Osteoblast (primary cell): ENCODE measurements around the gene ATG4B. TPM values are rescaled to one million over a fixed set of nuclear protein-coding genes. Genes with fewer than 3 reads are reported as not detected.

Experiments
- DNase-seq: peaks from one replicate; pipeline ENCODE4 v3.0.0; 2011; ENCODE audit warnings: low spot score, mixed read lengths; ENCODE audit not compliant: insufficient read length; ENCODE audit errors: missing footprints
- H2AFZ ChIP-seq: 2 replicates; pipeline ENCODE4 v1.6.0; 2011; ENCODE audit warnings: mild to moderate bottlenecking, low read length
- H3K27ac ChIP-seq: 2 replicates; pipeline ENCODE4 v1.5.1; 2011; ENCODE audit warnings: mild to moderate bottlenecking, low read depth, low read length, moderate library complexity
- H3K27me3 ChIP-seq: 2 replicates; pipeline ENCODE4 v1.6.0; 2012; ENCODE audit warnings: mild to moderate bottlenecking, control low read depth, inconsistent platforms, low read length, moderate library complexity; ENCODE audit not compliant: insufficient read depth
- H3K36me3 ChIP-seq: 2 replicates; pipeline ENCODE4 v1.5.1; 2011; ENCODE audit warnings: mild to moderate bottlenecking, low read length, control low read depth, moderate library complexity; ENCODE audit not compliant: insufficient read depth
- H3K4me1 ChIP-seq: 2 replicates; pipeline ENCODE4 v1.5.1; 2011; ENCODE audit warnings: mild to moderate bottlenecking, low read length, control low read depth, moderate library complexity; ENCODE audit not compliant: insufficient read depth
- H3K4me2 ChIP-seq: 2 replicates; pipeline ENCODE4 v1.6.0; 2011; ENCODE audit warnings: mild to moderate bottlenecking, low read length; ENCODE audit not compliant: insufficient read depth
- H3K4me3 ChIP-seq: fragments of 200-600 bp; sonication (generic); 3 replicates; pipeline ENCODE4 v1.5.1; 2012; ENCODE audit warnings: mild to moderate bottlenecking, low read length, inconsistent platforms; ENCODE audit not compliant: insufficient read depth
- H3K79me2 ChIP-seq: 2 replicates; pipeline ENCODE4 v1.6.0; 2012; ENCODE audit warnings: mild to moderate bottlenecking, low read length, control low read depth, inconsistent platforms; ENCODE audit not compliant: insufficient read depth
- H3K9me3 ChIP-seq: 2 replicates; pipeline ENCODE4 v1.5.1; 2011; ENCODE audit warnings: low read depth, low read length, control low read depth
- H4K20me1 ChIP-seq: 2 replicates; pipeline ENCODE4 v1.6.0; 2012; ENCODE audit warnings: mild to moderate bottlenecking, low read length, control low read depth; ENCODE audit not compliant: insufficient read depth
- total RNA-seq: library from RNA; depleted of rRNA; stranded (reverse); fragments of >200 nt; gene quantifications from 2 replicates; pipeline ENCODE4 v1.2.3, GENCODE V29; 2012
- TF ChIP-seq, protein P1 (sequence below): IDR thresholded peaks from 2 replicates; pipeline ENCODE4 v1.5.1; 2011; ENCODE audit warnings: mild to moderate bottlenecking, low read depth, low read length, moderate library complexity; ENCODE audit errors: extremely low read depth

The ATG4B gene
- total RNA-seq, 1 donor, result 42.7 TPM

DNA sequence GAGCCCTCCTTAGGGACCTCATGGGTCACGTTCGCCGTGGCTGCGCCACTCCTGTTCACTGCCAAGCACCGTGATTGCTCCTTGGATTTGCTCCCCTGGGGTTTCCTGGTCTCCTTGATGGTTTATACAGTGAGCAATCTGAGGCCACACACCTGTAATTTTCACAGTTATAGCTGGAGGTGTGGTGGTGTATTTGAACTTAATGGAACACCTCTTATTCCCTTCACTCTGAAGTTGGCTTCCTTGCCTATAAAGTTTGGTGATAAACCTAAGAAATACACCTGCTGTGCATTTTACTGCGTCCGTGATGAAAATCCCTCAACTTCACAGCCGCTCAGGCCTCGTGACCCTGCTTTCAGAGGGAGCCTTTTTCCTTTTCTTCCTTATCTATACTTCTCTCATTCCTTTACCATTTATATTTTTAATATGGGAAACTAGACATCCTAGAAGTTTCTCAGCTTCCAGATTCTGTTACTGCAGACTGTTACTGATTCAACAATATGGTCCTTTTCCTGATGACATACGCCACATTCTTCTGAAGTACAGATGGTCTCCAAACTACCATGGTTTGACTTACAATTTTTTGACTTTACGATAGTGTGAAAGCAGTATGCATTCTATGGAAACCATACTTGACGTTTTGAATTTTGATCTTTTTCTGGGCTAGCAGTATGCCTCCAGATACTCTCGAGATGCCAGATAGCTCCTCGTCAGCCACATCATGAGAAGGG is 8.6 kb downstream of the ATG4B start:
- TF ChIP-seq, protein P1, sequence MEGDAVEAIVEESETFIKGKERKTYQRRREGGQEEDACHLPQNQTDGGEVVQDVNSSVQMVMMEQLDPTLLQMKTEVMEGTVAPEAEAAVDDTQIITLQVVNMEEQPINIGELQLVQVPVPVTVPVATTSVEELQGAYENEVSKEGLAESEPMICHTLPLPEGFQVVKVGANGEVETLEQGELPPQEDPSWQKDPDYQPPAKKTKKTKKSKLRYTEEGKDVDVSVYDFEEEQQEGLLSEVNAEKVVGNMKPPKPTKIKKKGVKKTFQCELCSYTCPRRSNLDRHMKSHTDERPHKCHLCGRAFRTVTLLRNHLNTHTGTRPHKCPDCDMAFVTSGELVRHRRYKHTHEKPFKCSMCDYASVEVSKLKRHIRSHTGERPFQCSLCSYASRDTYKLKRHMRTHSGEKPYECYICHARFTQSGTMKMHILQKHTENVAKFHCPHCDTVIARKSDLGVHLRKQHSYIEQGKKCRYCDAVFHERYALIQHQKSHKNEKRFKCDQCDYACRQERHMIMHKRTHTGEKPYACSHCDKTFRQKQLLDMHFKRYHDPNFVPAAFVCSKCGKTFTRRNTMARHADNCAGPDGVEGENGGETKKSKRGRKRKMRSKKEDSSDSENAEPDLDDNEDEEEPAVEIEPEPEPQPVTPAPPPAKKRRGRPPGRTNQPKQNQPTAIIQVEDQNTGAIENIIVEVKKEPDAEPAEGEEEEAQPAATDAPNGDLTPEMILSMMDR, result no peak

DNA sequence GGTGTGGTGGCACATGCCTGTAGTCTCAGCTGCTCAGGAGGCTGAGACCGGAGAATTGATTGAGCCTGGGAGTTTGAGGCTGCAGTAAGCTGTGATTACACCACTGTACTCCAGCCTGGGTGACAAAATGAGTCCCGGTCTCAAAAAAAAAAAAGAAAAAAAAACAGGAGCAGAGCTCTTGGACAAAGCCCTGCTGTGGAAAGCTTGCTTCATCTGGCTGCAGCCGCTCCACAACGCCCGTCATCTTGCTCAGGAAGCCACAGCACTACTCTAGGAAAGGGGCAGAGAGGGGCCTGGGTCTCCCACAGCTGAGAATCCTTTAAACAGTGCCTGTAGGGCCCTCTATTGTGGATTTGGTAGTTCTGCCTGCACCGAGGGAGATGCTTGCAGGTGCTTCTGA is 11.0 kb downstream of the ATG4B start:
- DNase-seq, result no peak
- no peaks in the 10 kb centered on the region for H3K27me3 ChIP-seq
- TF ChIP-seq, protein P1, result no peak
- H3K4me1 ChIP-seq, result no peaks in the 10 kb centered on the region
- peaks cover 70% of the 10 kb centered on the region for H4K20me1 ChIP-seq
- H2AFZ ChIP-seq, result no peak overlapping the region
- no peak overlapping the region for H3K27ac ChIP-seq
- no peak overlapping the region for H3K4me3 ChIP-seq
- H3K4me2 ChIP-seq, result no peak overlapping the region
- peaks cover 38% of the 10 kb centered on the region for H3K36me3 ChIP-seq
- H3K9me3 ChIP-seq, result no peaks in the 10 kb centered on the region
- peaks cover 89% of the 10 kb centered on the region for H3K79me2 ChIP-seq

More for the DNA sequence above, 8.6 kb downstream of the ATG4B start:
- Histone ChIP-seq H3K27me3 (no peaks in the 10 kb centered on the region), H3K79me2 (peaks cover 87% of the 10 kb centered on the region), H4K20me1 (peaks cover 64% of the 10 kb centered on the region), H2AFZ (no peak overlapping the region), H3K27ac (no peak overlapping the region), H3K36me3 (peaks cover 15% of the 10 kb centered on the region), H3K9me3 (no peaks in the 10 kb centered on the region), H3K4me3 (no peak overlapping the region), H3K4me1 (peaks cover 2% of the 10 kb centered on the region), H3K4me2 (no peak overlapping the region)
- no peak for DNase-seq

DNA sequence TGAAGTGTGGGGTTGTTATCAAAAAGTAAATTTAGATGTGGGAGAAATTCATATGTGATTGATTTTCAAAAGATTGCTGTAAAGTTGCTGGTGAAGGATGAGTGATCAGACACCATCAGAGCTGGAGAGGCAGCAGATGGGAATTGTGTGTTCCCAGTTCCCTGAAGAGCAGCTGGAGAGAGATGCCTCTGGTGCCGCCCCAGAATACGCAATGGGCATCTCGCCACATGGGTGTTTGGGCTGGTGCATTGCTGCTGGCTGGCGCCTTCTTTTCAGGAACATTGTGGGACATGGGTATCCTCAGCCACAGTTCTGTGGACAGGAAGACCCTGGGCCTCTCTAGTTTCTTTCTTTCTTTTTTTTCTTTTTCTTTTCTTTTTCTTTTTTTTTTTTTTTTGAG is 11.9 kb downstream of the ATG4B start:
- H3K27me3 ChIP-seq, result no peaks in the 10 kb centered on the region
- H3K36me3 ChIP-seq, result peaks cover 39% of the 10 kb centered on the region
- H3K27ac ChIP-seq, result no peak overlapping the region
- peaks cover 63% of the 10 kb centered on the region for H4K20me1 ChIP-seq
- no peak overlapping the region for H3K4me3 ChIP-seq
- H2AFZ ChIP-seq, result no peak overlapping the region
- peaks cover 81% of the 10 kb centered on the region for H3K79me2 ChIP-seq
- H3K4me2 ChIP-seq, result no peak overlapping the region
- no peak for DNase-seq
- TF ChIP-seq, protein P1, result no peak
- H3K9me3 ChIP-seq, result no peaks in the 10 kb centered on the region
- H3K4me1 ChIP-seq, result no peaks in the 10 kb centered on the region

DNA sequence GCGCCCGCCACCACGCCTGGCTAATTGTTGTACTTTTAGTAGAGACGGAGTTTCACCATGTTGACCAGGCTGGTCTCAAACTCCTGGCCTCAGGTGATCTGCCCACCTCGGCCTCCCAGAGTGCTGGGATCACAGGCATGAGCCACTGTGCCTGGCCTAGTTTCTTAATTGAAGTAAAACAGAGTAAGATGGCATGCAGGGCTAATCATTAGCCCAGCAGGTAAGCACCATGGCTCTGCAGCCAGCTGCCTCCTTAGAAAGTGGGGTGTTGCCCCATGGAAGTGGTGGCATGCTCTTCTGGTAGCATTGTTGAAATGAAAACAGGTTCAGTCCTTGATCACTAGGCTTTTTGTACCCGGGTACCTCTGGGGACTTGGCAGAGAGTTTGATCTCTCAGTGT is 12.4 kb downstream of the ATG4B start:
- Histone ChIP-seq H3K27ac (no peak overlapping the region), H3K9me3 (no peaks in the 10 kb centered on the region), H3K4me2 (no peak overlapping the region), H4K20me1 (peaks cover 62% of the 10 kb centered on the region), H3K79me2 (peaks cover 77% of the 10 kb centered on the region), H3K36me3 (peaks cover 43% of the 10 kb centered on the region), H3K4me1 (no peaks in the 10 kb centered on the region), H2AFZ (no peak overlapping the region), H3K27me3 (no peaks in the 10 kb centered on the region), H3K4me3 (no peak overlapping the region)
- TF ChIP-seq, protein P1, result no peak
- no peak for DNase-seq
